DND-41 (cell line): Measurements from ENCODE around the gene DYRK1B.

Source experiments
- ATAC-seq: fragments of 200-7000 bp; cut with Tn5 transposase; 3 replicates; pipeline ENCODE4 v1.9.1; 2021; ENCODE audit warnings: low read depth; ENCODE audit not compliant: insufficient read depth
- DNase-seq: peaks from one replicate; pipeline ENCODE4 v3.0.0-alpha.2; 2020
- H2AFZ ChIP-seq: 2 replicates; pipeline ENCODE4 v1.6.0; 2012; ENCODE audit warnings: low read depth, low read length
- H3K27ac ChIP-seq: 2 replicates; pipeline ENCODE4 v1.5.1; 2012; ENCODE audit warnings: low read length, inconsistent platforms
- H3K27me3 ChIP-seq: fragments of 200-600 bp; sonication (generic); 2 replicates; pipeline ENCODE4 v1.6.0; 2012; ENCODE audit warnings: low read length, mild to moderate bottlenecking, inconsistent platforms; ENCODE audit not compliant: insufficient read depth, poor library complexity
- H3K36me3 ChIP-seq: 2 replicates; pipeline ENCODE4 v1.5.1; 2012; ENCODE audit warnings: low read length, inconsistent platforms; ENCODE audit not compliant: insufficient read depth
- H3K4me1 ChIP-seq: 2 replicates; pipeline ENCODE4 v1.5.1; 2012; ENCODE audit warnings: mild to moderate bottlenecking, low read length; ENCODE audit not compliant: insufficient read depth
- H3K4me2 ChIP-seq: 2 replicates; pipeline ENCODE4 v1.6.0; 2012; ENCODE audit warnings: mild to moderate bottlenecking, moderate library complexity, low read length, inconsistent platforms; ENCODE audit not compliant: insufficient read depth
- H3K4me3 ChIP-seq, 2 experiments: fragments of 200-600 bp in 1 of 2; shearing (Covaris generic) in 1 of 2; 2 replicates each; pipeline ENCODE4 v1.5.1; 2012 to 2016; ENCODE audit warnings: inconsistent platforms in 2 of 2, low read length in 2 of 2, mild to moderate bottlenecking in 2 of 2, low read depth in 1 of 2, moderate library complexity in 1 of 2
- H3K79me2 ChIP-seq: 2 replicates; pipeline ENCODE4 v1.6.0; 2012; ENCODE audit warnings: low read length, inconsistent platforms; ENCODE audit not compliant: insufficient read depth
- H3K9ac ChIP-seq: 2 replicates; pipeline ENCODE4 v1.6.0; 2012; ENCODE audit warnings: low read depth, mild to moderate bottlenecking, inconsistent platforms, low read length, moderate library complexity
- H3K9me3 ChIP-seq: 2 replicates; pipeline ENCODE4 v1.5.1; 2012; ENCODE audit warnings: low read length, moderate library complexity, mild to moderate bottlenecking, inconsistent platforms; ENCODE audit not compliant: insufficient read depth, severe bottlenecking
- H4K20me1 ChIP-seq: 2 replicates; pipeline ENCODE4 v1.6.0; 2012; ENCODE audit warnings: low read length; ENCODE audit not compliant: insufficient read depth
- CTCF ChIP-seq: IDR thresholded peaks from 2 replicates; pipeline ENCODE4 v1.5.1; 2012; ENCODE audit warnings: borderline replicate concordance, low read length, moderate library complexity, mild to moderate bottlenecking; ENCODE audit not compliant: poor library complexity, severe bottlenecking; ENCODE audit errors: extremely low read depth
- EZH2 ChIP-seq: IDR thresholded peaks from 3 replicates; pipeline ENCODE4 v1.6.1; 2012; ENCODE audit warnings: borderline replicate concordance, low read depth, mild to moderate bottlenecking, moderate library complexity, low read length, inconsistent platforms; ENCODE audit not compliant: severe bottlenecking

DYRK1B gene

GRCh38 chr19:39840492-39840891 lies 6.5 kb upstream of the DYRK1B start:
- Histone ChIP-seq H3K36me3 (peaks cover 64% of the 10 kb centered on the region), H3K4me1 (peaks cover 33% of the 10 kb centered on the region), H3K9ac (no peak overlapping the region), H3K27ac (no peak overlapping the region), H3K9me3 (no peaks in the 10 kb centered on the region), H3K27me3 (no peaks in the 10 kb centered on the region), H3K79me2 (peaks cover 72% of the 10 kb centered on the region), H2AFZ (no peak overlapping the region), H3K4me3 (no peak overlapping the region), H3K4me2 (no peak overlapping the region), H4K20me1 (peaks cover 64% of the 10 kb centered on the region)
- no peak for DNase-seq
- TF ChIP-seq EZH2, result no peak
- TF ChIP-seq CTCF, result no peak
- no peak for ATAC-seq

- Histone ChIP-seq H3K4me2 (no peak overlapping the region), H3K9me3 (no peaks in the 10 kb centered on the region), H3K4me1 (peaks cover 30% of the 10 kb centered on the region), H3K9ac (no peak overlapping the region), H3K27me3 (no peaks in the 10 kb centered on the region), H3K27ac (no peak overlapping the region), H3K36me3 (peaks cover 69% of the 10 kb centered on the region), H3K4me3 (no peak overlapping the region), H4K20me1 (peaks cover 58% of the 10 kb centered on the region), H3K79me2 (peaks cover 65% of the 10 kb centered on the region), H2AFZ (no peak overlapping the region)
- DNase-seq, result no peak
- TF ChIP-seq CTCF (no peak), EZH2 (no peak)
- no peak for ATAC-seq
These were observed 5.8 kb upstream of the DYRK1B start for GRCh38 chr19:39839678-39840327.

GRCh38 chr19:39838569-39838968 lies 4.6 kb upstream of the DYRK1B start:
- Histone ChIP-seq H3K4me3 (no peak overlapping the region), H4K20me1 (peaks cover 47% of the 10 kb centered on the region), H3K4me2 (no peak overlapping the region), H3K9me3 (no peaks in the 10 kb centered on the region), H3K4me1 (peaks cover 25% of the 10 kb centered on the region), H3K27ac (no peak overlapping the region), H3K27me3 (no peaks in the 10 kb centered on the region), H3K36me3 (peaks cover 76% of the 10 kb centered on the region), H3K9ac (no peak overlapping the region), H2AFZ (no peak overlapping the region), H3K79me2 (peaks cover 53% of the 10 kb centered on the region)
- DNase-seq (no peak), ATAC-seq (no peak)
- TF ChIP-seq EZH2, result no peak
- no peak for TF ChIP-seq CTCF

GRCh38 chr19:39837978-39838377 lies 4.0 kb upstream of the DYRK1B start:
- TF ChIP-seq EZH2, result no peak
- Histone ChIP-seq H3K27me3 (no peaks in the 10 kb centered on the region), H3K9ac (no peak overlapping the region), H3K27ac (no peak overlapping the region), H3K79me2 (peaks cover 48% of the 10 kb centered on the region), H3K4me2 (no peak overlapping the region), H3K4me1 (peaks cover 24% of the 10 kb centered on the region), H3K4me3 (no peak overlapping the region), H3K9me3 (no peaks in the 10 kb centered on the region), H3K36me3 (peaks cover 73% of the 10 kb centered on the region), H2AFZ (no peak overlapping the region), H4K20me1 (peaks cover 41% of the 10 kb centered on the region)
- no peak for ATAC-seq
- DNase-seq, result no peak
